ENCODE measurements around the gene SYNDIG1L.

The SYNDIG1L gene

GRCh38 chr14:74463697-74464096 is 37.7 kb upstream of the SYNDIG1L start:
- Histone ChIP-seq H3K27ac (replicated peaks; ENCODE audit: low read length) (no peak overlapping the region), H3K36me3 (replicated peaks in 1 of 2; ENCODE audit: control insufficient read depth in 2 of 2, insufficient read depth in 2 of 2, low read length in 2 of 2) (no peaks in the 10 kb centered on the region), H3K23ac (ENCODE audit: low read depth, low read length, poor library complexity) (no peak overlapping the region), H3K14ac (ENCODE audit: low read length) (no peak overlapping the region), H3K18ac (ENCODE audit: low read length) (no peak overlapping the region), H2AK5ac (ENCODE audit: low read depth, low read length) (no peak overlapping the region), H3K4ac (ENCODE audit: low read length) (no peak overlapping the region), H2AFZ (ENCODE audit: low read length) (no peak overlapping the region), H4K8ac (ENCODE audit: low read depth, low read length) (no peak overlapping the region), H2BK15ac (ENCODE audit: low read length) (no peak overlapping the region), H3K27me3 (ENCODE audit: control insufficient read depth in 3 of 3, insufficient read depth in 3 of 3, low read depth in 1 of 3, low read length in 3 of 3) (peaks cover 0 to 13% (median 0%) of the 10 kb centered on the region in 3 experiments), H3K9ac (ENCODE audit: low read depth, low read length, poor library complexity) (no peak overlapping the region), H4K91ac (ENCODE audit: low read depth, low read length, poor library complexity) (no peak overlapping the region), H2BK120ac (ENCODE audit: low read depth, low read length) (no peak overlapping the region), H2BK12ac (ENCODE audit: low read length) (no peak overlapping the region), H3K4me2 (ENCODE audit: insufficient read depth, low read length, poor library complexity, severe bottlenecking) (no peak overlapping the region), H3K4me1 (ENCODE audit: control insufficient read depth in 2 of 2, insufficient read depth in 1 of 2, low read depth in 1 of 2, low read length in 2 of 2) (peaks cover 0 to 6% of the 10 kb centered on the region in 2 donors), H3K9me3 (replicated peaks in 1 of 2; ENCODE audit: control insufficient read depth in 2 of 2, insufficient read depth in 1 of 2, low read depth in 1 of 2, low read length in 2 of 2) (no peaks in the 10 kb centered on the region), H3K4me3 (ENCODE audit: low read length in 2 of 2) (no peak overlapping the region), H2BK5ac (ENCODE audit: low read length) (no peak overlapping the region), H3K79me1 (ENCODE audit: low read depth, low read length) (no peaks in the 10 kb centered on the region)
- no CpG with 5 or more reads among the region's 5 CpGs for WGBS, 2 donors (ENCODE audit: extremely low coverage in 2 of 2, insufficient read length in 2 of 2, insufficient replicate concordance in 1 of 2)
- no peak for DNase-seq (ENCODE audit: low spot score)

DNA sequence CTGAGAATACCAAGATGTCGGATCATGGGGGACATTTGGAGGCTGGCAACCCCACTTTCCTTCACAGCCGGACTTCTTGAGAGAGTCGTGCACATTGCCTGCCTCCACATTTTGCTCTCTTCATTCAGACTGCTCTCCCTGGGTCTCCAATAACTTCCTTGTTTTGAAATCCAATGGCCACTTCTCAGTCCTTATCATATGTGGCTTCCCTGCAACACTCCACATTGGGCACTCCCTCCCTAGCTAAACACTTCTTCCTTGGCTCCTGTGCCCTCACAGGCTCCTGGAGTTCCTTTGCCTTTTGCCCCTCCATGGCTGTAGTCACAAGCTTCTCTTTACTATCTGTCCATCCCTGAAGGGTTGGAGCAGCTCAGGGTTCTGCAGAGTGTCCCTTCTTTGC is 37.0 kb upstream of the SYNDIG1L start:
- Histone ChIP-seq H2AK5ac (ENCODE audit: low read depth, low read length) (no peak overlapping the region), H2BK5ac (ENCODE audit: low read length) (no peak overlapping the region), H3K9ac (ENCODE audit: low read depth, low read length, poor library complexity) (no peak overlapping the region), H3K9me3 (replicated peaks in 1 of 2; ENCODE audit: control insufficient read depth in 2 of 2, insufficient read depth in 1 of 2, low read depth in 1 of 2, low read length in 2 of 2) (no peaks in the 10 kb centered on the region), H3K4ac (ENCODE audit: low read length) (no peak overlapping the region), H2AFZ (ENCODE audit: low read length) (no peak overlapping the region), H2BK12ac (ENCODE audit: low read length) (no peak overlapping the region), H3K27me3 (ENCODE audit: control insufficient read depth in 3 of 3, insufficient read depth in 3 of 3, low read depth in 1 of 3, low read length in 3 of 3) (peaks cover 0 to 13% (median 0%) of the 10 kb centered on the region in 3 experiments), H3K36me3 (replicated peaks in 1 of 2; ENCODE audit: control insufficient read depth in 2 of 2, insufficient read depth in 2 of 2, low read length in 2 of 2) (no peaks in the 10 kb centered on the region), H3K79me1 (ENCODE audit: low read depth, low read length) (no peaks in the 10 kb centered on the region), H4K91ac (ENCODE audit: low read depth, low read length, poor library complexity) (no peak overlapping the region), H3K4me1 (ENCODE audit: control insufficient read depth in 2 of 2, insufficient read depth in 1 of 2, low read depth in 1 of 2, low read length in 2 of 2) (peaks cover 0 to 7% of the 10 kb centered on the region in 2 donors), H3K27ac (replicated peaks; ENCODE audit: low read length) (no peak overlapping the region), H3K23ac (ENCODE audit: low read depth, low read length, poor library complexity) (no peak overlapping the region), H3K4me2 (ENCODE audit: insufficient read depth, low read length, poor library complexity, severe bottlenecking) (no peak overlapping the region), H2BK15ac (ENCODE audit: low read length) (no peak overlapping the region), H4K8ac (ENCODE audit: low read depth, low read length) (no peak overlapping the region), H3K4me3 (ENCODE audit: low read length in 2 of 2) (no peak overlapping the region), H2BK120ac (ENCODE audit: low read depth, low read length) (no peak overlapping the region), H3K14ac (ENCODE audit: low read length) (no peak overlapping the region), H3K18ac (ENCODE audit: low read length) (no peak overlapping the region)
- no peak for DNase-seq (ENCODE audit: low spot score)
- no CpG with 5 or more reads among the region's 3 CpGs for WGBS, 2 donors (ENCODE audit: extremely low coverage in 2 of 2, insufficient read length in 2 of 2, insufficient replicate concordance in 1 of 2)

DNA sequence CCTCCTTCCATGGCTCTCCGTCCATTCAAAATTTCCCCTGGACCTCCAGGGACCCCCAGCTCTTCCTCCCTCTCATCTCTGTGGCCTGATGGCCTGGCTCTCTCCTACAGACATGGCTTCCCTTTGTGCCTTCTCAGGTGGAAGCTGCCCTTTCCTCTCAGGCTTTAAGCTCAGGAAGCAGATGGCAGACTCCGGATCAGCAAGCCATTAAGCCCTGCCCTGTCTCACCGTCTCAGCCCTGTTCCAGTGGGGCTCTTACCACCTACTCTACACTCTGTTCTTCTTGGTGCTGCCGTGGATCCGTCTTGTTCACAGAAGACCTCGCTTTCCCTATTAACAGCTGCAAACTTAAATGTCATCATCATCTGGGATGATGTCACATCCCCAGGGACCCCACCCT is 34.0 kb upstream of the SYNDIG1L start:
- H2AK5ac ChIP-seq (ENCODE audit: low read depth, low read length) = no peak overlapping the region
- H4K91ac ChIP-seq (ENCODE audit: low read depth, low read length, poor library complexity) = no peak overlapping the region
- H3K4me2 ChIP-seq (ENCODE audit: insufficient read depth, low read length, poor library complexity, severe bottlenecking) = no peak overlapping the region
- peak overlapping the region; percentile 58 for H2AFZ ChIP-seq (ENCODE audit: low read length)
- H3K9ac ChIP-seq (ENCODE audit: low read depth, low read length, poor library complexity) = no peak overlapping the region
- no peaks in the 10 kb centered on the region for H3K36me3 ChIP-seq (replicated peaks in 1 of 2; ENCODE audit: control insufficient read depth in 2 of 2, insufficient read depth in 2 of 2, low read length in 2 of 2)
- no peak overlapping the region for H2BK15ac ChIP-seq (ENCODE audit: low read length)
- peaks cover 0 to 16% of the 10 kb centered on the region in 2 donors for H3K4me1 ChIP-seq (ENCODE audit: control insufficient read depth in 2 of 2, insufficient read depth in 1 of 2, low read depth in 1 of 2, low read length in 2 of 2)
- H2BK5ac ChIP-seq (ENCODE audit: low read length) = no peak overlapping the region
- H3K27me3 ChIP-seq (ENCODE audit: control insufficient read depth in 3 of 3, insufficient read depth in 3 of 3, low read depth in 1 of 3, low read length in 3 of 3) = peaks cover 0 to 26% (median 0%) of the 10 kb centered on the region in 3 experiments
- H2BK120ac ChIP-seq (ENCODE audit: low read depth, low read length) = no peak overlapping the region
- H3K9me3 ChIP-seq (replicated peaks in 1 of 2; ENCODE audit: control insufficient read depth in 2 of 2, insufficient read depth in 1 of 2, low read depth in 1 of 2, low read length in 2 of 2) = peaks cover 0 to 2% of the 10 kb centered on the region in 2 donors
- WGBS, 2 donors (ENCODE audit: extremely low coverage in 2 of 2, insufficient read length in 2 of 2, insufficient replicate concordance in 1 of 2) = no CpG with 5 or more reads among the region's 6 CpGs
- no peak overlapping the region for H3K4me3 ChIP-seq (ENCODE audit: low read length in 2 of 2)
- H3K18ac ChIP-seq (ENCODE audit: low read length) = peak overlapping the region; percentile 20
- no peak overlapping the region for H2BK12ac ChIP-seq (ENCODE audit: low read length)
- H3K14ac ChIP-seq (ENCODE audit: low read length) = no peak overlapping the region
- no peak overlapping the region for H4K8ac ChIP-seq (ENCODE audit: low read depth, low read length)
- no peak overlapping the region for H3K4ac ChIP-seq (ENCODE audit: low read length)
- H3K27ac ChIP-seq (replicated peaks; ENCODE audit: low read length) = no peak overlapping the region
- no peak for DNase-seq (ENCODE audit: low spot score)
- H3K23ac ChIP-seq (ENCODE audit: low read depth, low read length, poor library complexity) = no peak overlapping the region
- H3K79me1 ChIP-seq (ENCODE audit: low read depth, low read length) = no peaks in the 10 kb centered on the region

DNA sequence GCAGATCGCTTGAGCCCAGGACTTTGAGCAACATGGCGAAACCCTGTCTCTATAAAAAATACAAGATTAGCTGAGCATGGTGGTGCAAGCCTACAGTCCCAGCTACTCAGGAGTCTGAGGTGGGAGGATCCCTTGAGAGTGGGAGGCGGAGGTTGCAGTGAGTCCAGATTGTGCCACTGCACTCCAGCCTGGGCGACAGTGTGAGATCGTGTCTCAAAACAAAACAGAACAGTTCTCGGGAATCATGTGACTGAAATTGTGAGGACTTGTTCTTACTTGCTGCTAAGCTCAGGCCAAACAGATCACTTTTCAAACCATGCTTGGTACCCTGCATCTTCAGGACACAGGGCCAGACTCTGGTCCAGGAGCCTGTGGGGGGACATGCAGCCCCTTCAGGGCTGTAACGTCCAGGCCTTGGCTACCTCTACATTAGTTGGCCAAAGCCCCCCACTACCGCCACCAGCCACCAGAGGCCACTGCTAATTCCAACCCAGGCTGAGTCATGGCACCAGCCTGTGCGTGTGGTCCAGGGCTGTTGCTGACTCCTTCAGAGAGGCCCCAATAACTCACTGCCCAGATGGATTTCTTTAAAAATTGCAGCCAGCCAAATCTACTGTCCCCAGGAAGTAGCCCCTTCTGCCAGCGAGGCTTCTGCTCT is 33.4 kb upstream of the SYNDIG1L start:
- Histone ChIP-seq H3K27ac (replicated peaks; ENCODE audit: low read length) (no peak overlapping the region), H3K79me1 (ENCODE audit: low read depth, low read length) (no peaks in the 10 kb centered on the region), H4K8ac (ENCODE audit: low read depth, low read length) (no peak overlapping the region), H3K23ac (ENCODE audit: low read depth, low read length, poor library complexity) (no peak overlapping the region), H3K27me3 (ENCODE audit: control insufficient read depth in 3 of 3, insufficient read depth in 3 of 3, low read depth in 1 of 3, low read length in 3 of 3) (peaks cover 0 to 26% (median 0%) of the 10 kb centered on the region in 3 experiments), H3K14ac (ENCODE audit: low read length) (no peak overlapping the region), H2AFZ (ENCODE audit: low read length) (peak overlapping the region; percentile 58), H3K9me3 (replicated peaks in 1 of 2; ENCODE audit: control insufficient read depth in 2 of 2, insufficient read depth in 1 of 2, low read depth in 1 of 2, low read length in 2 of 2) (peaks cover 0 to 4% of the 10 kb centered on the region in 2 donors), H2BK12ac (ENCODE audit: low read length) (no peak overlapping the region), H3K4ac (ENCODE audit: low read length) (no peak overlapping the region), H2AK5ac (ENCODE audit: low read depth, low read length) (peak overlapping the region; percentile 86), H3K9ac (ENCODE audit: low read depth, low read length, poor library complexity) (no peak overlapping the region), H2BK15ac (ENCODE audit: low read length) (no peak overlapping the region), H2BK120ac (ENCODE audit: low read depth, low read length) (no peak overlapping the region), H3K4me3 (ENCODE audit: low read length in 2 of 2) (no peak overlapping the region), H3K18ac (ENCODE audit: low read length) (peak overlapping the region; percentile 20), H3K36me3 (replicated peaks in 1 of 2; ENCODE audit: control insufficient read depth in 2 of 2, insufficient read depth in 2 of 2, low read length in 2 of 2) (no peaks in the 10 kb centered on the region), H3K4me1 (ENCODE audit: control insufficient read depth in 2 of 2, insufficient read depth in 1 of 2, low read depth in 1 of 2, low read length in 2 of 2) (peaks cover 0 to 16% of the 10 kb centered on the region in 2 donors), H2BK5ac (ENCODE audit: low read length) (no peak overlapping the region), H3K4me2 (ENCODE audit: insufficient read depth, low read length, poor library complexity, severe bottlenecking) (no peak overlapping the region), H4K91ac (ENCODE audit: low read depth, low read length, poor library complexity) (no peak overlapping the region)
- WGBS, 2 donors (ENCODE audit: extremely low coverage in 2 of 2, insufficient read length in 2 of 2, insufficient replicate concordance in 1 of 2) = no CpG with 5 or more reads among the region's 10 CpGs
- DNase-seq (ENCODE audit: low spot score) = peak; percentile 24
